HepG2 (cell line): ENCODE results near the gene SPTBN5. TPM values are rescaled to one million over a fixed set of nuclear protein-coding genes. Genes with fewer than 3 reads are reported as not detected.

Source experiments
- BCL6 ChIP-seq: IDR thresholded peaks from 2 replicates; pipeline ENCODE4 v1.6.1; 2016; ENCODE audit warnings: missing genetic modification reagents, missing compliant biosample characterization
- CEBPB ChIP-seq: IDR thresholded peaks from 2 replicates; pipeline ENCODE4 v1.6.1; 2011; ENCODE audit warnings: low read depth, low read length, improper control_type of control experiment, borderline replicate concordance
- EHMT2 ChIP-seq: fragments of 200-600 bp; sonication (generic); IDR thresholded peaks from 2 replicates; pipeline ENCODE4 v1.7.0; 2017; ENCODE audit warnings: antibody characterized with exemption, low read depth, low read length, borderline replicate concordance
- HNF4A ChIP-seq: sonication (generic); formaldehyde crosslinking; IDR thresholded peaks from 2 replicates; pipeline ENCODE4 v1.4.0; 2020; ENCODE audit warnings: missing genetic modification reagents
- HNRNPK ChIP-seq: fragments of 200-400 bp; formaldehyde crosslinking; IDR thresholded peaks from 2 replicates; pipeline ENCODE4 v1.6.1; 2018; ENCODE audit warnings: low read length, low read depth, moderate library complexity, mild to moderate bottlenecking; ENCODE audit not compliant: poor library complexity, severe bottlenecking
- HNRNPUL1 ChIP-seq: fragments of 200-400 bp; formaldehyde crosslinking; IDR thresholded peaks from 2 replicates; pipeline ENCODE4 v1.6.1; 2017; ENCODE audit warnings: low read depth, mild to moderate bottlenecking, low read length, moderate library complexity
- NFE2L2 ChIP-seq: fragments of 150-350 bp; IDR thresholded peaks from 2 replicates; pipeline ENCODE4 v1.6.1; 2014; ENCODE audit warnings: low read length
- NR2F1 ChIP-seq, 2 experiments: fragments of 450-650 bp in 1 of 2; formaldehyde crosslinking in 1 of 2; IDR thresholded peaks; 2 replicates each; pipeline versions ENCODE4 v1.5.0 to v1.6.1; 2016 to 2020; ENCODE audit warnings: mild to moderate bottlenecking in 1 of 2, missing compliant biosample characterization in 1 of 2, missing genetic modification reagents in 1 of 2, moderate library complexity in 1 of 2
- NR2F6 ChIP-seq, 2 experiments: IDR thresholded peaks; 2 replicates each; pipeline ENCODE4 v1.6.1; 2016; ENCODE audit warnings: antibody characterized with exemption in 1 of 2, mild to moderate bottlenecking in 1 of 2
- RORA ChIP-seq: sonication (generic); formaldehyde crosslinking; IDR thresholded peaks from 2 replicates; pipeline ENCODE4 v1.5.0; 2020; ENCODE audit warnings: mild to moderate bottlenecking, missing genetic modification reagents, moderate library complexity
- SIX4 ChIP-seq: sonication (generic); formaldehyde crosslinking; IDR thresholded peaks from 2 replicates; pipeline ENCODE4 v1.4.0; 2020; ENCODE audit warnings: missing genetic modification reagents
- ZEB1 ChIP-seq: IDR thresholded peaks from 2 replicates; pipeline ENCODE4 v1.6.1; 2012; ENCODE audit warnings: mild to moderate bottlenecking, low read depth, inconsistent platforms; ENCODE audit not compliant: insufficient replicate concordance
- ZFP36 ChIP-seq: fragments of 150-350 bp; IDR thresholded peaks from 2 replicates; pipeline ENCODE4 v1.6.1; 2018; ENCODE audit warnings: borderline replicate concordance, low read length, low read depth; ENCODE audit not compliant: partially characterized antibody
- ZNF335 ChIP-seq: sonication (generic); formaldehyde crosslinking; IDR thresholded peaks from 2 replicates; pipeline ENCODE4 v1.4.0; 2020; ENCODE audit warnings: missing genetic modification reagents
- ZNF672 ChIP-seq: sonication (generic); formaldehyde crosslinking; IDR thresholded peaks from 2 replicates; pipeline ENCODE4 v1.8.1; 2022; ENCODE audit warnings: missing genetic modification reagents
- ZNF713 ChIP-seq: sonication (generic); formaldehyde crosslinking; IDR thresholded peaks from 2 replicates; pipeline ENCODE4 v1.4.0; 2020; ENCODE audit warnings: mild to moderate bottlenecking, missing genetic modification reagents
- polyA plus RNA-seq, 8 experiments: library from polyadenylated mRNA; depleted of rRNA in 3 of 8; stranded (reverse) in 7 of 8; unstranded in 1 of 8; fragments of >200 nt; fragmentation: Illumina TruSeq in 4 of 8; extraction: Trizol in 4 of 8; gene quantifications; 2 replicates each; pipeline versions ENCODE4 v1.2.1 to v1.2.3, GENCODE V29; 2011 to 2016; ENCODE audit warnings: low read depth in 4 of 8, missing spikeins in 1 of 8, mixed read lengths in 1 of 8; ENCODE audit not compliant: insufficient read depth in 1 of 8
- total RNA-seq, 5 experiments: library from RNA; depleted of rRNA; stranded (reverse); fragments of >200 nt; fragmentation: Illumina TruSeq; extraction: Trizol; gene quantifications; 2 replicates each; pipeline ENCODE4 v1.2.3, GENCODE V29; 2016; ENCODE audit warnings: low read depth in 1 of 5
- TF ChIP-seq, protein P1 (sequence below): sonication (generic); formaldehyde crosslinking; IDR thresholded peaks from 2 replicates; pipeline ENCODE4 v1.5.0; 2020; ENCODE audit warnings: mild to moderate bottlenecking, missing genetic modification reagents
- TF ChIP-seq, protein P2 (sequence below): sonication (generic); formaldehyde crosslinking; IDR thresholded peaks from 2 replicates; pipeline ENCODE4 v1.4.0; 2020; ENCODE audit warnings: missing genetic modification reagents, mild to moderate bottlenecking, borderline replicate concordance

Gene SPTBN5
- total and polyA plus RNA-seq, 2 of the 13 experiments (the other 11 are each of a cell fraction or from before 2014, with no cell fraction given), result 0.01 to 0.07 TPM

DNA sequence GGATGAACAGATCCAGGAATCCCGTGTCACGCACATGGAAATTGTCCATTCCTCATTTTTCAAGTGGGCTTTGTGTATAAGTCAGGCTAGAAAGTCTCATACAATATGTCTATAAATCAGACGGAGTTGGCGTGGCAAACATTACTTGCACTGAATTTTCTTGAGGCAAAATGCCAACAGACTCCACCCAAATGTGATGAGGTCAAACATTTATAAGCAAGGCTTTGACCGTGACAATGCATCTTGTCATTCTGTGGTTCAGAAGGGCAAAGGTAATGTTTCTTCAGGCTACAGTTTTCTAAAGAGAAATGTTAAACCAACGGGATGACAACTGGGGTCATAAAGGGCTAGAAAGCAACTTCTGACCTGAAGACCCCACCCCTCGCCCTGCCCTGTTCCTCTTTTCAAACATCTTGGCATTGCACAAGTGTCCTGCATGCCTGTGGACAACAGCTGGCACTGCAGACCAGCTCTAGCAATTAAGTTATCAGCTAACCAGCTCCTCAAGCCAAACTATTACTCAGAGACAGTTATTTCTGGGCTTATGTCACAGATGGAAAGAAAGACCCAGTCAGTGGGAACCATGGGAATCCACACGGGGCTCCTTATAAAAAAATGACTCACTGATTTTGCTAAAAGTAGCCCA is 36.5 kb upstream of the SPTBN5 start (continued):
- TF ChIP-seq, protein P1, sequence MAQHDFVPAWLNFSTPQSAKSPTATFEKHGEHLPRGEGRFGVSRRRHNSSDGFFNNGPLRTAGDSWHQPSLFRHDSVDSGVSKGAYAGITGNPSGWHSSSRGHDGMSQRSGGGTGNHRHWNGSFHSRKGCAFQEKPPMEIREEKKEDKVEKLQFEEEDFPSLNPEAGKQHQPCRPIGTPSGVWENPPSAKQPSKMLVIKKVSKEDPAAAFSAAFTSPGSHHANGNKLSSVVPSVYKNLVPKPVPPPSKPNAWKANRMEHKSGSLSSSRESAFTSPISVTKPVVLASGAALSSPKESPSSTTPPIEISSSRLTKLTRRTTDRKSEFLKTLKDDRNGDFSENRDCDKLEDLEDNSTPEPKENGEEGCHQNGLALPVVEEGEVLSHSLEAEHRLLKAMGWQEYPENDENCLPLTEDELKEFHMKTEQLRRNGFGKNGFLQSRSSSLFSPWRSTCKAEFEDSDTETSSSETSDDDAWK, result no peak
- TF ChIP-seq ZEB1, result no peak
- no peak for TF ChIP-seq ZNF335 (CRISPR knock-in tag)
- no peak for TF ChIP-seq HNRNPUL1
- no peak for TF ChIP-seq ZFP36
- TF ChIP-seq ZNF672, result no peak
- no peak for TF ChIP-seq EHMT2
- TF ChIP-seq SIX4 (CRISPR knock-in tag), result no peak
- no peak for TF ChIP-seq RORA
- TF ChIP-seq NR2F6 (IDR thresholded peaks at IDR 0.05), result peak; percentile 57
- 0 out of 2 replicates have a peak, but pooled peaks have one; percentile 23 for TF ChIP-seq NR2F6 (CRISPR knock-in tag; IDR thresholded peaks at IDR 0.05)
- TF ChIP-seq, protein P2, sequence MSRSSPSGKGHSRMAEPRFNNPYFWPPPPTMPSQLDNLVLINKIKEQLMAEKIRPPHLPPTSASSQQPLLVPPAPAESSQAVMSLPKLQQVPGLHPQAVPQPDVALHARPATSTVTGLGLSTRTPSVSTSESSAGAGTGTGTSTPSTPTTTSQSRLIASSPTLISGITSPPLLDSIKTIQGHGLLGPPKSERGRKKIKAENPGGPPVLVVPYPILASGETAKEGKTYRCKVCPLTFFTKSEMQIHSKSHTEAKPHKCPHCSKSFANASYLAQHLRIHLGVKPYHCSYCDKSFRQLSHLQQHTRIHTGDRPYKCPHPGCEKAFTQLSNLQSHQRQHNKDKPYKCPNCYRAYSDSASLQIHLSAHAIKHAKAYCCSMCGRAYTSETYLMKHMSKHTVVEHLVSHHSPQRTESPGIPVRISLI (CRISPR knock-in tag), result no peak
- no peak for TF ChIP-seq CEBPB
- no peak for TF ChIP-seq HNRNPK
- no peak for TF ChIP-seq NFE2L2
- TF ChIP-seq HNF4A (CRISPR knock-in tag), result 0 out of 2 replicates have a peak, but pooled peaks have one; percentile 14
- no peak for TF ChIP-seq ZNF713 (CRISPR knock-in tag)
- TF ChIP-seq BCL6 (CRISPR knock-in tag), result peak; percentile 57
- TF ChIP-seq NR2F1 (CRISPR knock-in tag; IDR thresholded peaks at IDR 0.05), result 0 out of 4 replicates have a peak, but pooled peaks of 1 of the 2 experiments have one; percentile 19
